CD4-positive, alpha-beta T cell treated with Interleukin-15 for 4 hours (primary cell): ENCODE data around the gene KAT2B.
"Not testable (repeated sequence)": the region's sequence is repeated elsewhere in the genome, so short reads cannot be mapped to it uniquely, and the experiment has no call there.

Experiments
- DNase-seq: peaks from one replicate; pipeline ENCODE4 v3.0.0-alpha.2; 2020; ENCODE audit warnings: low spot score

The KAT2B gene

GRCh38 chr3:20039765-20040547 is at the start of gene KAT2B:
TSS of gene KAT2B (plus strand) at chr3:20040446. CDS start at chr3:20040478, 32 bp downstream.
- DNase-seq, result peak; percentile 84

GRCh38 chr3:19994796-19995195 is 45.5 kb upstream of the KAT2B start:
- DNase-seq, result no peak

- no peak for DNase-seq
These were observed 42.7 kb upstream of the KAT2B start for GRCh38 chr3:19997502-19997901.

- no peak for DNase-seq
These were observed 38.3 kb upstream of the KAT2B start for GRCh38 chr3:20001932-20002331.

GRCh38 chr3:20007960-20008359 is 32.3 kb upstream of the KAT2B start:
- DNase-seq, result no peak

GRCh38 chr3:20008646-20009045 is 31.6 kb upstream of the KAT2B start:
- no peak for DNase-seq

- DNase-seq, result no peak
These were observed 28.1 kb upstream of the KAT2B start, which contains the start of gene PP2D1 for GRCh38 chr3:20012164-20012563. TSS of gene PP2D1 (minus strand) at chr3:20012264. CDS start at chr3:20012072, 192 bp downstream.

- no peak for DNase-seq
These were observed 26.9 kb upstream of the KAT2B start for GRCh38 chr3:20013396-20013795.

- no peak for DNase-seq
These were observed 24.7 kb upstream of the KAT2B start for GRCh38 chr3:20015525-20015924.

GRCh38 chr3:20016076-20016475 is 24.2 kb upstream of the KAT2B start:
- not testable (repeated sequence) for DNase-seq

- no peak for DNase-seq
These were observed 17.2 kb upstream of the KAT2B start for GRCh38 chr3:20022954-20023622.

GRCh38 chr3:20023623-20024405 is 16.4 kb upstream of the KAT2B start:
- no peak for DNase-seq

- no peak for DNase-seq
These were observed 13.1 kb upstream of the KAT2B start for GRCh38 chr3:20027136-20027535.

- no peak for DNase-seq
These were observed 11.3 kb upstream of the KAT2B start for GRCh38 chr3:20028905-20029331.

GRCh38 chr3:20031939-20032338 is 8.3 kb upstream of the KAT2B start:
- not testable (repeated sequence) for DNase-seq

- DNase-seq, result no peak
These were observed 5.2 kb upstream of the KAT2B start for GRCh38 chr3:20035019-20035418.

GRCh38 chr3:20037255-20037996 is 2.8 kb upstream of the KAT2B start:
- DNase-seq, result no peak

- no peak for DNase-seq
These were observed 1.4 kb upstream of the KAT2B start for GRCh38 chr3:20038699-20039465.

GRCh38 chr3:20039466-20039764 is 831 bp upstream of the KAT2B start:
- no peak for DNase-seq

- DNase-seq, result peak; percentile 58
These were observed 426 bp downstream of the KAT2B start for GRCh38 chr3:20040548-20041196.
